Neural progenitor cell (in vitro differentiated cells): ENCODE data around the gene FOXRED1. TPM values are rescaled to one million over a fixed set of nuclear protein-coding genes. Genes with fewer than 3 reads are reported as not detected.

Source experiments
- DNase-seq: peaks from one replicate; pipeline ENCODE4 v3.0.0-alpha.2; 2016; ENCODE audit warnings: low spot score
- H2AFZ ChIP-seq: fragments of 200-600 bp; sonication (generic); replicated peaks from 2 replicates; pipeline ENCODE4 v1.6.1; 2016; ENCODE audit warnings: antibody characterized with exemption
- H3F3A ChIP-seq: fragments of 200-600 bp; sonication (generic); 2 replicates; pipeline ENCODE4 v1.6.1; 2016; ENCODE audit warnings: antibody characterized with exemption, low read depth
- H3K27ac ChIP-seq: fragments of 200-600 bp; sonication (generic); 2 replicates; pipeline ENCODE4 v1.5.1; 2016; ENCODE audit warnings: mild to moderate bottlenecking
- H3K27me3 ChIP-seq: fragments of 200-600 bp; sonication (generic); 2 replicates; pipeline ENCODE4 v1.6.1; 2016; ENCODE audit warnings: mild to moderate bottlenecking, moderate library complexity
- H3K36me3 ChIP-seq: fragments of 200-600 bp; sonication (generic); 2 replicates; pipeline ENCODE4 v1.5.1; 2016
- H3K4me1 ChIP-seq: fragments of 200-600 bp; sonication (generic); 2 replicates; pipeline ENCODE4 v1.6.1; 2016; ENCODE audit warnings: mixed run types
- H3K4me2 ChIP-seq: fragments of 200-600 bp; sonication (generic); 2 replicates; pipeline ENCODE4 v1.6.1; 2016
- H3K4me3 ChIP-seq: fragments of 200-600 bp; sonication (generic); 2 replicates; pipeline ENCODE4 v1.5.1; 2016
- H3K79me2 ChIP-seq: fragments of 200-600 bp; sonication (generic); 2 replicates; pipeline ENCODE4 v1.6.1; 2016; ENCODE audit warnings: low read depth
- H3K9ac ChIP-seq: fragments of 200-600 bp; sonication (generic); 2 replicates; pipeline ENCODE4 v1.6.1; 2016
- H3K9me3 ChIP-seq: fragments of 200-600 bp; sonication (generic); 2 replicates; pipeline ENCODE4 v1.5.1; 2016; ENCODE audit warnings: low read depth
- H4K20me1 ChIP-seq: fragments of 200-600 bp; sonication (generic); 2 replicates; pipeline ENCODE4 v1.6.1; 2016; ENCODE audit warnings: low read depth
- H3K27ac Mint-ChIP-seq: 3 replicates; pipeline ENCODE4 v1.8.0; 2021; ENCODE audit warnings: mixed read lengths
- H3K27me3 Mint-ChIP-seq: 2 replicates; pipeline ENCODE4 v1.8.0; 2022; ENCODE audit warnings: low read depth, mild to moderate bottlenecking, inconsistent platforms, moderate library complexity, mixed read lengths; ENCODE audit not compliant: insufficient read depth
- H3K36me3 Mint-ChIP-seq: 3 replicates; pipeline ENCODE4 v1.8.0; 2021; ENCODE audit warnings: mixed read lengths
- H3K4me1 Mint-ChIP-seq: 3 replicates; pipeline ENCODE4 v1.8.0; 2021; ENCODE audit warnings: mixed read lengths
- H3K4me3 Mint-ChIP-seq: 3 replicates; pipeline ENCODE4 v1.8.0; 2021; ENCODE audit warnings: mild to moderate bottlenecking, moderate library complexity, mixed read lengths
- H3K9me3 Mint-ChIP-seq: 3 replicates; pipeline ENCODE4 v1.8.0; 2020; ENCODE audit warnings: mixed read lengths
- EZH2 ChIP-seq: fragments of 200-600 bp; sonication (generic); IDR thresholded peaks from 2 replicates; pipeline ENCODE4 v1.6.1; 2017; ENCODE audit warnings: antibody characterized with exemption, mild to moderate bottlenecking, moderate library complexity
- EZH2phosphoT487 ChIP-seq: fragments of 200-600 bp; sonication (generic); IDR thresholded peaks from 2 replicates; pipeline ENCODE4 v1.6.1; 2017; ENCODE audit warnings: antibody characterized with exemption
- total RNA-seq: library from RNA; depleted of rRNA; stranded (reverse); fragments of >200 nt; gene quantifications from 2 replicates; pipeline ENCODE4 v1.2.3, GENCODE V29; 2015; ENCODE audit warnings: low replicate concordance
- TF ChIP-seq, protein P1 (sequence below): fragments of 200-600 bp; sonication (generic); IDR thresholded peaks from 2 replicates; pipeline ENCODE4 v1.5.1; 2017; ENCODE audit warnings: antibody characterized with exemption, mild to moderate bottlenecking

Gene FOXRED1
- total RNA-seq, 1 donor from 2014 or later = 25.8 TPM

GRCh38 chr11:126256216-126256615, 12.7 kb upstream of the FOXRED1 start:
- H3K4me1 Mint-ChIP-seq = no peaks in the 10 kb centered on the region
- Histone ChIP-seq H4K20me1 (peaks cover 5% of the 10 kb centered on the region), H3F3A (peaks cover 16% of the 10 kb centered on the region), H3K36me3 (no peaks in the 10 kb centered on the region), H3K4me2 (no peak overlapping the region), H2AFZ (no peak overlapping the region), H3K27me3 (no peaks in the 10 kb centered on the region), H3K4me1 (no peaks in the 10 kb centered on the region), H3K4me3 (no peak overlapping the region), H3K9me3 (no peaks in the 10 kb centered on the region), H3K27ac (no peak overlapping the region), H3K79me2 (no peaks in the 10 kb centered on the region), H3K9ac (no peak overlapping the region)
- no peak for TF ChIP-seq EZH2phosphoT487
- TF ChIP-seq EZH2 = no peak
- TF ChIP-seq, protein P1, sequence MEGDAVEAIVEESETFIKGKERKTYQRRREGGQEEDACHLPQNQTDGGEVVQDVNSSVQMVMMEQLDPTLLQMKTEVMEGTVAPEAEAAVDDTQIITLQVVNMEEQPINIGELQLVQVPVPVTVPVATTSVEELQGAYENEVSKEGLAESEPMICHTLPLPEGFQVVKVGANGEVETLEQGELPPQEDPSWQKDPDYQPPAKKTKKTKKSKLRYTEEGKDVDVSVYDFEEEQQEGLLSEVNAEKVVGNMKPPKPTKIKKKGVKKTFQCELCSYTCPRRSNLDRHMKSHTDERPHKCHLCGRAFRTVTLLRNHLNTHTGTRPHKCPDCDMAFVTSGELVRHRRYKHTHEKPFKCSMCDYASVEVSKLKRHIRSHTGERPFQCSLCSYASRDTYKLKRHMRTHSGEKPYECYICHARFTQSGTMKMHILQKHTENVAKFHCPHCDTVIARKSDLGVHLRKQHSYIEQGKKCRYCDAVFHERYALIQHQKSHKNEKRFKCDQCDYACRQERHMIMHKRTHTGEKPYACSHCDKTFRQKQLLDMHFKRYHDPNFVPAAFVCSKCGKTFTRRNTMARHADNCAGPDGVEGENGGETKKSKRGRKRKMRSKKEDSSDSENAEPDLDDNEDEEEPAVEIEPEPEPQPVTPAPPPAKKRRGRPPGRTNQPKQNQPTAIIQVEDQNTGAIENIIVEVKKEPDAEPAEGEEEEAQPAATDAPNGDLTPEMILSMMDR = no peak
- no peak overlapping the region for H3K4me3 Mint-ChIP-seq
- H3K27ac Mint-ChIP-seq = no peak overlapping the region
- no peak for DNase-seq
- peaks cover 2% of the 10 kb centered on the region for H3K27me3 Mint-ChIP-seq
- peaks cover 23% of the 10 kb centered on the region for H3K36me3 Mint-ChIP-seq
- no peaks in the 10 kb centered on the region for H3K9me3 Mint-ChIP-seq

- H3K4me1 ChIP-seq = no peaks in the 10 kb centered on the region
- H3K79me2 ChIP-seq = no peaks in the 10 kb centered on the region
- H2AFZ ChIP-seq = no peak overlapping the region
- no peak for DNase-seq
- no peaks in the 10 kb centered on the region for H3K27me3 ChIP-seq
- Mint-ChIP-seq H3K4me1 (no peaks in the 10 kb centered on the region), H3K27ac (no peak overlapping the region), H3K4me3 (no peak overlapping the region), H3K36me3 (peaks cover 23% of the 10 kb centered on the region), H3K9me3 (no peaks in the 10 kb centered on the region), H3K27me3 (peaks cover 2% of the 10 kb centered on the region)
- no peak overlapping the region for H3K9ac ChIP-seq
- TF ChIP-seq EZH2phosphoT487 (no peak), EZH2 (no peak)
- TF ChIP-seq, protein P1 = no peak
- H3K9me3 ChIP-seq = no peaks in the 10 kb centered on the region
- no peaks in the 10 kb centered on the region for H3K36me3 ChIP-seq
- H3K4me3 ChIP-seq = no peak overlapping the region
- H3F3A ChIP-seq = peaks cover 23% of the 10 kb centered on the region
- H3K4me2 ChIP-seq = no peak overlapping the region
- H4K20me1 ChIP-seq = peaks cover 5% of the 10 kb centered on the region
- H3K27ac ChIP-seq = no peak overlapping the region
Observed at GRCh38 chr11:126257144-126257543, 11.8 kb upstream of the FOXRED1 start.

DNA sequence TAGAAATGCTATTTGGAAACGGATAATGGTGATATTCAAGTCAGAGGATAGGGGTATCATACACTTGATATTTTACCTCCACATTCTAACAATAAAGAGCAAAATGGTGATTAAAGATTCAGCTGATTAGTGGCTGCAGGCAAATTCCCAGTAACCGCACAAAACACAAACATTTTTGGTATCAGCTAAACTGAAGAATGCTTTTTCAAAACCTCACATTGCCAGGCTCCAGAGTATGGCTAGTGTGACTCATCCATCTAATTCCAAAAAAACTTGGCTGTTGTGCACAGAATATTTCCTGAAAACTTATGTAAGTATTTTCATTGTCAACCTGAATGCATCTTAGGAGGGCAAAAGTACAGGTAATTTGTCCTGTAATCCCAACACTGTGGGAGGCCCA, 11.2 kb upstream of the FOXRED1 start:
- TF ChIP-seq, protein P1 = no peak
- TF ChIP-seq EZH2 = no peak
- no peak for DNase-seq
- no peak overlapping the region for H3K4me3 ChIP-seq
- H3K79me2 ChIP-seq = no peaks in the 10 kb centered on the region
- H3K4me1 ChIP-seq = no peaks in the 10 kb centered on the region
- H3K27ac ChIP-seq = no peak overlapping the region
- no peaks in the 10 kb centered on the region for H3K27me3 ChIP-seq
- no peaks in the 10 kb centered on the region for H3K9me3 ChIP-seq
- no peak overlapping the region for H3K4me2 ChIP-seq
- no peak overlapping the region for H2AFZ ChIP-seq
- H3F3A ChIP-seq = peaks cover 25% of the 10 kb centered on the region
- H3K4me1 Mint-ChIP-seq = no peaks in the 10 kb centered on the region
- H3K36me3 Mint-ChIP-seq = peaks cover 22% of the 10 kb centered on the region
- peaks cover 5% of the 10 kb centered on the region for H4K20me1 ChIP-seq
- no peaks in the 10 kb centered on the region for H3K9me3 Mint-ChIP-seq
- H3K27me3 Mint-ChIP-seq = peaks cover 2% of the 10 kb centered on the region
- no peak overlapping the region for H3K9ac ChIP-seq
- H3K27ac Mint-ChIP-seq = no peak overlapping the region
- no peak overlapping the region for H3K4me3 Mint-ChIP-seq
- H3K36me3 ChIP-seq = no peaks in the 10 kb centered on the region

DNA sequence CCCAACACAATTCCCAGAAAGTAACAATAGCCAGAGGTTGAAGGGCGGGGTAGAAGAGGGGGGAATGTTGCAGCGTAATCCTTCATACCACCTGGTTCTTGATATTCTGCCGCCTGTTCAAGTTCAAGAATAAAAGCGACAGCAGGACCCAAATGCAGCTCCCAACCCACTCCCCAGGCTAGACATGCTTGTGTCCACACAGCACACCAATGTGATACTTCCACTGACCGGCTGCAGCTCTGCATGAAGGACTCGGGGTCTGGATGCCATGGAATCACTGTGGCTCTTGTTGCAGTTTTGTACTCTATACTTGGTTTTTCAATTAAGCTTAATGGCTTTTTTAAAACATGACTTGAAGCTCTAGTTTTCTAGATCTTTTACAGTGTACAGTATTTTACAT, 6.7 kb upstream of the FOXRED1 start:
- no peak overlapping the region for H2AFZ ChIP-seq
- peaks cover 9% of the 10 kb centered on the region for H3K36me3 ChIP-seq
- Mint-ChIP-seq H3K4me1 (peaks cover 2% of the 10 kb centered on the region), H3K27me3 (peaks cover 2% of the 10 kb centered on the region), H3K36me3 (peaks cover 43% of the 10 kb centered on the region), H3K4me3 (no peak overlapping the region), H3K27ac (no peak overlapping the region), H3K9me3 (no peaks in the 10 kb centered on the region)
- no peak overlapping the region for H3K4me2 ChIP-seq
- peaks cover under 1% of the 10 kb centered on the region for H4K20me1 ChIP-seq
- no peak for DNase-seq
- H3K79me2 ChIP-seq = peaks cover 6% of the 10 kb centered on the region
- H3K27me3 ChIP-seq = no peaks in the 10 kb centered on the region
- H3F3A ChIP-seq = peaks cover 35% of the 10 kb centered on the region
- H3K4me3 ChIP-seq = no peak overlapping the region
- no peak overlapping the region for H3K27ac ChIP-seq
- no peaks in the 10 kb centered on the region for H3K9me3 ChIP-seq
- no peaks in the 10 kb centered on the region for H3K4me1 ChIP-seq
- no peak overlapping the region for H3K9ac ChIP-seq
- TF ChIP-seq, protein P1 = no peak
- no peak for TF ChIP-seq EZH2phosphoT487
- TF ChIP-seq EZH2 = no peak
